HEK293T (cell line): ENCODE measurements around the gene KIT.

Source experiments
- CTCF ChIA-PET: fragments of 350-600 bp; formaldehyde crosslinking; extraction: SDS; loops from one replicate; lab custom pipeline; 2021; ENCODE audit warnings: antibody characterized with exemption, inconsistent platforms; lab: Yijun Ruan, JAX
- POLR2A ChIA-PET: fragments of 350-600 bp; formaldehyde crosslinking; extraction: SDS; loops from one replicate; lab custom pipeline; 2020; ENCODE audit warnings: antibody characterized with exemption, inconsistent platforms; lab: Yijun Ruan, JAX
- DNase-seq: peaks from one replicate; pipeline ENCODE4 v3.0.0; 2012; ENCODE audit warnings: mixed read lengths; ENCODE audit errors: extremely low spot score
- ARNT ChIP-seq: fragments of 450-650 bp; IDR thresholded peaks from 2 replicates; pipeline ENCODE4 v1.6.1; 2017; ENCODE audit warnings: mild to moderate bottlenecking
- BHLHE40 ChIP-seq: fragments of 450-650 bp; IDR thresholded peaks from 2 replicates; pipeline ENCODE4 v1.6.1; 2016; ENCODE audit warnings: mild to moderate bottlenecking, moderate library complexity, borderline replicate concordance
- CTBP1 ChIP-seq: fragments of 450-650 bp; IDR thresholded peaks from 2 replicates; pipeline ENCODE4 v1.6.1; 2016; ENCODE audit warnings: borderline replicate concordance
- ELF4 ChIP-seq: fragments of 450-650 bp; IDR thresholded peaks from 2 replicates; pipeline ENCODE4 v1.6.1; 2017; ENCODE audit warnings: antibody characterized with exemption
- FOXA1 ChIP-seq: fragments of 450-650 bp; IDR thresholded peaks from 2 replicates; pipeline ENCODE4 v1.6.1; 2016; ENCODE audit warnings: mild to moderate bottlenecking
- FOXK2 ChIP-seq: fragments of 450-650 bp; IDR thresholded peaks from 2 replicates; pipeline ENCODE4 v1.6.1; 2016; ENCODE audit warnings: mild to moderate bottlenecking
- FOXM1 ChIP-seq: fragments of 450-650 bp; IDR thresholded peaks from 2 replicates; pipeline ENCODE4 v1.6.1; 2017; ENCODE audit warnings: mild to moderate bottlenecking, borderline replicate concordance
- HDGF ChIP-seq: fragments of 450-650 bp; IDR thresholded peaks from 2 replicates; pipeline ENCODE4 v1.6.1; 2017; ENCODE audit warnings: antibody characterized with exemption, borderline replicate concordance
- L3MBTL2 ChIP-seq: fragments of 450-650 bp; conservative IDR thresholded peaks from 2 replicates; pipeline ENCODE4 v1.6.1; 2016; ENCODE audit warnings: mild to moderate bottlenecking
- LEF1 ChIP-seq: fragments of 450-650 bp; IDR thresholded peaks from 2 replicates; pipeline ENCODE4 v1.6.1; 2017; ENCODE audit warnings: mild to moderate bottlenecking, borderline replicate concordance
- NFRKB ChIP-seq: fragments of 450-650 bp; IDR thresholded peaks from 2 replicates; pipeline ENCODE4 v1.6.1; 2016; ENCODE audit warnings: mild to moderate bottlenecking, moderate library complexity
- SP1 ChIP-seq: fragments of 450-650 bp; IDR thresholded peaks from 2 replicates; pipeline ENCODE4 v1.6.1; 2017
- SUZ12 ChIP-seq: fragments of 450-650 bp; IDR thresholded peaks from 2 replicates; pipeline ENCODE4 v1.6.1; 2016; ENCODE audit warnings: mild to moderate bottlenecking
- TARDBP ChIP-seq: fragments of 450-650 bp; IDR thresholded peaks from 2 replicates; pipeline ENCODE4 v1.6.1; 2016
- ZNF384 ChIP-seq: fragments of 450-650 bp; IDR thresholded peaks from 2 replicates; pipeline ENCODE4 v1.6.1; 2016
- TF ChIP-seq, protein P1 (sequence below): fragments of 450-650 bp; IDR thresholded peaks from 2 replicates; pipeline ENCODE4 v1.6.1; 2016

The KIT gene

DNA sequence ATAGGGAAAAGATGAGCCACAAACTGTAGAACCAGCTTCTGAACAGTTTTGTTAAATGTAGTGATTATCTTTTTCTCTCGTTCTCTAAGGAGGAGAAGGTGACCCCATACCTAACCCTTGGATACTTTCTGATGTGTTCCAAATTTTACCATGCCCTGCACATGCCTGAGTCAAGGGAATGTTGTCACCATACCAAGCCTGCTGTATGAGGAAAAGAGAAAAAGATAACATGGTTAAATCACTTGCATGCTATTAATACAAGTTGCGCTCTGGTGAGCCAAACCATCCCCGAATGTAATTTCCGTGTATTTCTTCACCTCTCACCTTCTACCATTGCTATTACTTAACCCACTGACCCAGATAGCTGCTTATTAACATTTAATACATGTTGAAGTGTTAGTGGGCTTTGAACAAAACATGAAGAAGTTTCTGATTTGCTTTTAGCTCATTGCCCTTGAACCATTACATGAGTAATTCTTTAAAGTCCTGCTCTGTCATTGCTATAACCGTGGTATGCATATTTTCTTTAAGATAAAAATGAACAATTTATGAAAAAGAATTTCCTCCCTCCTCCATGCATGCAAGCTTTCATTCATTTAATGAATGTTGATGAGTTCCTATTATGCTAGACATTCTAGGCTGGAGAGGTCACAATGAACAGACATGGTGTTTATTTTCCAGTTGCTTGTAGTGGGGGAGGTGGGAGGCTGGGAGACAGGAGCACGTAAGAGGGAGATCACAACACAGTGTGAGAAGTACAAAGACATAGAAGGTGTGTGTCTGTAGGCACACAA is 13.6 kb upstream of the KIT start:
- ChIA-PET CTCF (no interaction called here), POLR2A (no interaction called here)
- DNase-seq, result no peak
- TF ChIP-seq TARDBP (no peak), ARNT (no peak)

- POLR2A ChIA-PET, result no interaction called here
- TF ChIP-seq ZNF384, result no peak
- no peak for TF ChIP-seq ARNT
- no peak for TF ChIP-seq HDGF
- no peak for TF ChIP-seq TARDBP
- TF ChIP-seq, protein P1, sequence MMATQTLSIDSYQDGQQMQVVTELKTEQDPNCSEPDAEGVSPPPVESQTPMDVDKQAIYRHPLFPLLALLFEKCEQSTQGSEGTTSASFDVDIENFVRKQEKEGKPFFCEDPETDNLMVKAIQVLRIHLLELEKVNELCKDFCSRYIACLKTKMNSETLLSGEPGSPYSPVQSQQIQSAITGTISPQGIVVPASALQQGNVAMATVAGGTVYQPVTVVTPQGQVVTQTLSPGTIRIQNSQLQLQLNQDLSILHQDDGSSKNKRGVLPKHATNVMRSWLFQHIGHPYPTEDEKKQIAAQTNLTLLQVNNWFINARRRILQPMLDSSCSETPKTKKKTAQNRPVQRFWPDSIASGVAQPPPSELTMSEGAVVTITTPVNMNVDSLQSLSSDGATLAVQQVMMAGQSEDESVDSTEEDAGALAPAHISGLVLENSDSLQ, result no peak
- TF ChIP-seq ELF4, result no peak
- TF ChIP-seq BHLHE40, result no peak
- no peak for TF ChIP-seq SUZ12
- no peak for TF ChIP-seq FOXA1
- no peak for TF ChIP-seq FOXK2
- TF ChIP-seq CTBP1, result no peak
- TF ChIP-seq LEF1, result no peak
- TF ChIP-seq SP1, result no peak
- no peak for TF ChIP-seq NFRKB
- DNase-seq, result no peak
- CTCF ChIA-PET, result no interaction called here
These were observed 11.9 kb upstream of the KIT start for GRCh38 chr4:54645830-54646229.

DNA sequence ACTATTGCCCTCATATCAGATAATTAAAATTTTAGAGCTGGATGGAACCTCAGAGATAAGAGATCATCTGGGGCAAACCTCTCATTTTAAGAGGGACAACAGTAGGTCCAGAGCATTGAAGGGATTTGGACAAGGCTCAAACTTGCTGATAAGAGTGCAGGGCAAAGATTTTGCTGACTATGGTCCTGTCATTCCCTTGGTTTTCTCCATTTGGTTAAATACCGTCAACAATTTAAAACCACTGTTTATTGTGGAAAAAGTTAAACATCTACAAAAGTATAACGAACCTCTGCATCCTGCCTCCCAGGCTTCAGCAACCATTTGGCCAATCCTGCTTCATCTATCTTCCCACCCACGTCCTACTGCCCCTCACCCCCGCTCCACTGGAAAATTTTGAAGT is 10.7 kb upstream of the KIT start:
- no peak for DNase-seq
- TF ChIP-seq FOXK2 (no peak), TARDBP (no peak), FOXM1 (no peak), ARNT (no peak), BHLHE40 (no peak), NFRKB (no peak), SUZ12 (no peak), HDGF (no peak), ZNF384 (no peak), ELF4 (no peak), CTBP1 (no peak), LEF1 (no peak), L3MBTL2 (no peak), SP1 (no peak)
- TF ChIP-seq, protein P1, result no peak
- ChIA-PET POLR2A (no interaction called here), CTCF (no interaction called here)

- no peak for TF ChIP-seq CTBP1
- no peak for TF ChIP-seq SP1
- no peak for TF ChIP-seq SUZ12
- no peak for TF ChIP-seq TARDBP
- TF ChIP-seq BHLHE40, result no peak
- no peak for TF ChIP-seq ARNT
- TF ChIP-seq ELF4, result no peak
- TF ChIP-seq LEF1, result no peak
- TF ChIP-seq L3MBTL2, result no peak
- TF ChIP-seq, protein P1, result no peak
- no peak for TF ChIP-seq HDGF
- TF ChIP-seq ZNF384, result no peak
- no peak for TF ChIP-seq NFRKB
- no peak for TF ChIP-seq FOXK2
- TF ChIP-seq FOXM1, result no peak
- DNase-seq, result no peak
- POLR2A ChIA-PET, result no interaction called here
- CTCF ChIA-PET, result no interaction called here
These were observed 6.7 kb upstream of the KIT start for GRCh38 chr4:54651050-54651449.

DNA sequence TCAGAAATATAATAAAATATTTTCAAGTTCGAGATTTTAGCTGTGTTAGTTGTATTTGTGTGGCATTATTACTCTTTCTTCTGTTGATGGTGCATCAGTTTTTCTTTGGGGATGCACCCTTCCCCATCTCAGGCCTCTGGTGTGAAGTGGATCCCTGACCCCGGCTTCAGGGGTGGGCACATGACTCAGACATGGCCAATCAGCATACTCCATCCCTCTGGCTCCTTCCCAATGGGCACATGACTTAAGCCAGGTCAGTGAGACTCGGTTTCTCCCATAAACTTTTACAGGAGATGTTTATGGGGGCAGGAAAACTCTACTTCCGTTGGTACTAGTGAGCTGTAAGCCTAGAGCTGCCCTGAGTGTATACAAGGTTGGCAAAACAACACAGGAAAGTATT is 3.0 kb upstream of the KIT start:
- CTCF ChIA-PET, result no interaction called here
- TF ChIP-seq HDGF, result no peak
- TF ChIP-seq ZNF384, result no peak
- no peak for TF ChIP-seq SUZ12
- TF ChIP-seq LEF1, result no peak
- no peak for TF ChIP-seq CTBP1
- TF ChIP-seq FOXM1, result no peak
- TF ChIP-seq, protein P1, result no peak
- POLR2A ChIA-PET, result no interaction called here

DNA sequence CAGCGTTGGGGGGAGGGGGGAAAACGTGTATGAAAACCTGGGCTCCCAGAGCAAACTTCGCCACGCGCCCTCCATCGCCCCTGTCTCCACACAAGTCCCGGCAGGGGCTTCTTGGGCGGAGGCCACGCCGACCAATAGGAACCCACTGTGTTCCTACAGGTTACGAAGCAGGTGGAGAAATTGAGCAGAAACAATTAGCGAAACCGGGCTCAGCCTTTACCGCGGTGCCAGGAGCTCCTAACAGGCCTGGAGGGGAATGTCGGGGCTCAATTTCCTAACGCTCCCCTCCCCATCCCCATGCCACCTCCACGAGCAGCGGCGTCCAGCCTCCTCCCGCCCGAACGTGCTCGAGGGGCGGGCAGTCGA is 589 bp upstream of the KIT start:
- TF ChIP-seq, protein P1, result no peak
- no peak for TF ChIP-seq BHLHE40
- TF ChIP-seq LEF1, result no peak
- TF ChIP-seq FOXM1, result no peak
- no peak for TF ChIP-seq SP1
- no peak for TF ChIP-seq SUZ12
- TF ChIP-seq ELF4, result no peak
- TF ChIP-seq ARNT, result no peak
- no peak for TF ChIP-seq NFRKB
- TF ChIP-seq CTBP1, result no peak
- TF ChIP-seq HDGF, result no peak
- TF ChIP-seq ZNF384, result no peak
- no peak for TF ChIP-seq TARDBP
- no peak for TF ChIP-seq FOXA1
- no peak for TF ChIP-seq L3MBTL2
- no peak for TF ChIP-seq FOXK2
- CTCF ChIA-PET, result no interaction called here
- DNase-seq, result no peak
- POLR2A ChIA-PET, result interaction anchor here (1.2 kb wide), 1 partner anchor 738 kb away, joined by 4 read pairs; the partner anchor contains the start of gene TMEM165

More for the DNA sequence above, 3.0 kb upstream of the KIT start:
- no peak for DNase-seq
